Omental fat pad (tissue), 4 donors: ENCODE measurements around the gene LAGE3. TPM values are rescaled to one million over a fixed set of nuclear protein-coding genes. Genes with fewer than 3 reads are reported as not detected.

Source experiments
- ATAC-seq: fragments of 150-250 bp; one replicate; pipeline ENCODE4 v1.9.1; 2016; ENCODE audit warnings: mild to moderate bottlenecking, moderate library complexity; ENCODE audit not compliant: low FRiP score
- DNase-seq: peaks from one replicate; pipeline ENCODE4 v3.0.0-alpha.2; 2019; ENCODE audit warnings: low spot score
- CTCF ChIP-seq, 3 donors: fragments of 450-650 bp; IDR thresholded peaks; one replicate each; pipeline ENCODE4 v1.5.1; 2016 to 2017; ENCODE audit warnings: antibody characterized with exemption in 3 of 3, mild to moderate bottlenecking in 3 of 3, moderate library complexity in 2 of 3
- total RNA-seq, 4 donors: library from RNA; depleted of rRNA; stranded (reverse); fragments of >200 nt; gene quantifications; one replicate each; pipeline ENCODE4 v1.1.0, GENCODE V29; 2016

The LAGE3 gene
- 10 to 100 TPM; 12.0 to 26.6 (median 19.7) TPM for total RNA-seq

DNA sequence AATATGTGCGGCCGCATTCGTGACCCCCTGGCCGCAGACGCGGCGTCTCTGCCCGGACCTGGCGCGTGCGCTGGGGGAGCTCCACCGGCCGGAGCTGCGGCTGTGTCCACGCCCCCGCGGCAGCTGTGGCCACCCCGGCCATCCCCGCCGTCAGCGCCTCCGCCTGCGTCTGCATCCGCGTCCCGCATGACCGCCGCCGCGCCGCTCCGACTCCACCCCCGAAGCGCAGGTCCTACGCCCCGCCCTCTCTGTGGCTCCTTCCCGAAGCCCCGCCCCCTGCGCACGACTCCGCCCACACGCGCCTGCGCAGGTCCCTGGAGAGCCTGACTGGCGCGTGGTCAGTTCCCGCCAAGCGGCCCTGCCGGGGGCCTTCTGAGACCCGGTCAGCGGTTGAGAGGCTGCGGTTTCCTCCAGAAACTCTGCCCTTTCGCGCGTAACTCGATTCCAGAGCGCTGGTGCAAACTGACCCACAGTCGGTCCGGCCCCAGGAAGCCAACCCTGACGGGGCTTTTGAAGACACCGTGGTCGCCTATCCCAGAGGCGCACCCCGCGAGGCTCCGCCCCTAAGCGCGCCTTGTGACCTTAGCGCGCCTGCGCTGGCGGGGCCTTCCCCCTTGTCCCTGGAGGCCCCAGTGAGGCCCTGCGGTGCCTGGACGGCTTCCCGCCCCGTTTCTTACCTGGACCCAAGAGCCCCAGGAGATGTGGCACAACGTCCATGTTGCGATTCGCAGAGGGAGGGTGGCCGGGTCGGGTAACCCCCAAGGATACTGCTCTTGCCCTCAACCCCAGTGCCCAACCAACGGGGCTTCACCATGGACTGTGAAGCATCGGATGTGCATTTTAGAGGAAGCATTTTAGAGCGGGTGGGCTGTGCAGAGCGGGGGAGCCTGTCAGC, at the start of gene LAGE3:
Gene LAGE3, minus strand, starts transcription at position 554 of the 895 bp plus-strand sequence. Its CDS starts 366 bp downstream, at position 188.
- DNase-seq (peak; percentile 82), ATAC-seq (peak; percentile 94)
- no peak for TF ChIP-seq CTCF (IDR thresholded peaks at IDR 0.05)

GRCh38 chrX:154526901-154527675, 48.0 kb upstream of the LAGE3 start:
- DNase-seq (no peak), ATAC-seq (peak; percentile 65)
- TF ChIP-seq CTCF (IDR thresholded peaks at IDR 0.05) = no peak

- ATAC-seq (no peak), DNase-seq (no peak)
- TF ChIP-seq CTCF (IDR thresholded peaks at IDR 0.05) = no peak
Measured at GRCh38 chrX:154525606-154526490, 46.8 kb upstream of the LAGE3 start.

GRCh38 chrX:154519389-154519788, 40.3 kb upstream of the LAGE3 start:
- no peak for TF ChIP-seq CTCF (IDR thresholded peaks at IDR 0.05)
- no peak for DNase-seq
- no peak for ATAC-seq

DNA sequence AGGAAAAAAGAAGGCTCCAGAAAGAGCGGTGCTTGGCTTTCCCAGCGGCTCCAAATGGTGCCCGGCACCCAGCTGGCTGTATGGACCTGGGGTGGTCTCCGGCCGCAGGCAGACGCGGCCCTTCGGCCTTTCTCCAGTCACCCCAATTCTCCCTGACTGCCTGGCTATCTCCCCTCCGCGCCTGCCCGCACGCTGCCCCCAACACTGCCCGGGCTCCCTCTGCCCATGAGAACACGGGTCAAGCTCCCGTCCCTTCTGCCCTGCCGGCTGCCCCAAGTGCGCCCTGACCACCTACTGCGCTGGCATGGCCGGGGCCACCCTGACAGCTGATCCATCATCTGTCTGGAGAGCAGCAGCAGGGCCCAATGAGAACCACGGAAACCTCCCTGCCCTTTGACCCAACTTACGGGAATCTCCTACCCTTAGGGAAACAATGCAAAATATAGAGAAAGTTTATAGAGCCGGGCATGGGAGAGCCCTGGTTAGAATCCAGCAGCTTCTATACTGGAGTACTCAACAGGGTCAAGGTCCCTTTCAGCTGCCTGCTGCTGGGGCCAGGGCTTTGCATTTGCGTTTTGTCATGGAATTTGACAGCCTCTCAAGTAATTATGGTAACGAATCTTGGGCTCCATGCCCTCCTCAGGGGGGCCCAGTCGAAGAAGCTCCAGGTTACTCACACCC, 38.2 kb upstream of the LAGE3 start:
- DNase-seq = no peak
- no peak for TF ChIP-seq CTCF (IDR thresholded peaks at IDR 0.05)
- ATAC-seq = no peak

DNA sequence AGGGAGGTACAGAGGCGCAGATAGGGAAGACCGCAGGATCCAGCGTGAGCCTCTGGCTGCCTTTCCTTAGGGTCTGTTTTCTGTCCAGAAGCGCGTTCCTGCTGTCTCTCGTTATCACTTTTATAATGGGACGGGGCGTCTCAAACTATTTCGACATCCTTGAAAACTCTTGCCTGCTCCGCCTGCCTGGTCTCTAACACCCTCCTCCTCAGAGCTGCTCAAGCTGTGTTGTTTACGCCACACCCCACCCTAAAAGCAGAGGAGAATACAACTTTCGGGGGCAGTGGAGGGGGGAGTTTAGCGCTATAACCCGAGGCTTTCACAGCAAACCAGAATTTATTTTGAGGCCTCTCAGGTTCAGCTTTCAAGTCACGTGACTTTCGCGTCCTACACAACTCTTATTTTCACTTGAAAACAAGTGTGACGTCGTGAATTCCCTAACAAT, 37.6 kb upstream of the LAGE3 start:
- ATAC-seq = peak; percentile 55
- no peak for DNase-seq
- no peak for TF ChIP-seq CTCF (IDR thresholded peaks at IDR 0.05)
